HG03460 (cell line): ENCODE measurements around the gene NLN.
"Not testable (repeated sequence)": the region's sequence is repeated elsewhere in the genome, so short reads cannot be mapped to it uniquely, and the experiment has no call there.

Source experiments
- ATAC-seq: cut with Tn5 transposase; IDR thresholded peaks from one replicate; pipeline ENCODE4 v1.9.1; 2021; ENCODE audit not compliant: unreplicated experiment

Gene NLN

DNA sequence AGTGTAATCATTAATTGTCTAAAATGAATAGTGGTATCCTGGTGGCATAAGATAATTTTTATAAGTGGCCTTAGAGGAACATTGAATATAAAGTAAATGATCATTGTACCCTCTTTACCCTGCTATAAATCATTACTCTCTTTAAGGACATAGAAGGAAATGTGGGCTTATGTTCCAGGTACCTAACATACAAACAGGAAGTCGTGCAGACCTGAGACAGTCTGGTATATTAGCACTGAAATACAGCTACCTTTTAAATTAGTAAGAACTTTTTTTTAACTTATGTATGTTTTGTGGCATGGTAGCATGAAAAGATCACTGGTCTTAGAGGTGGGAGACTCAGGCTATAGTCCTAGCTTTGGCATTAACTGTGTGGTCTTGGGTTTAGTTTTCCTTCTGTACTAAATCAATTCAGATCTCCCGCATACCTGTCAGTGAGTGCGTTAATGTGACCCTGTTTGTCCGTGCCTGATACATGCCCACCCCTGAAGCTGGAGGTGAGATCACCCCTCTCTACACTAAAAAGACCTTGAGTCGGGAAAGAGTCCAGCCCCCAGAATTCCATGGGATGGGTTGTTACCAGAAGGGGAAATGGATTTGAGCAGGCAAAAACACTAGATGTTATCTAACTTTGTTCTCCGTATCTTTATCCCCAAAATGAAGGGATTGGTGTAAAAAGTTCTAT lies 145.0 kb downstream of the NLN start:
- no peak for ATAC-seq

DNA sequence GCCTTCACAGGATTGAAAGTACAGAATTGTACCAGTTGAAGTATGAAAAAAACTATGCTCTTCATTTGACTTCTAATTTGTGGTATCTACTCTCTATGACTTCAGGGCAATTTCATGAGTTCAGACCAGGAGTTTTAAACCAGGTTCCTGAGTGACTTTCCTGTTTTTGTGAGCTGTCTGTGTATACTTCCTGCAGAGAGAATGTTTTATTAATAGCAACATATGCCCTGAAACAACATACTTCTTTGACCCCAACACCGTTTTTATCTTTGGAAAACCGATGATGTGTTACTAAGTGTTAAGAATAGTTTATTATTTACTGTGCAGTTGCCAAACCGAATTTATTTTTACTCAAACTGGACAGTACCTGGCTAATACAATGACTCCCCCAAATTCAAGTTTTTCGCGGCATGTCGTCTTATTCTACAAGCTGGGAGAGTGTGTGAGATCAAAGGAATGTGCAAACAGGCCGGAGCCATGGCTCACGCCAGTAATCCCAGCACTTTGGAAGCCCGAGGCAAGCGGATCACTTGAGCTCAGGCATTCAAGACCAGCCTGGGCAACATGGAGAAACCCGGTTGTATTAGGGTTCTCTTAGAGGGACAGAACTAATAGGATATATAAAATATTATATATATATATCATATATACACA lies 145.7 kb downstream of the NLN start:
- no peak for ATAC-seq

DNA sequence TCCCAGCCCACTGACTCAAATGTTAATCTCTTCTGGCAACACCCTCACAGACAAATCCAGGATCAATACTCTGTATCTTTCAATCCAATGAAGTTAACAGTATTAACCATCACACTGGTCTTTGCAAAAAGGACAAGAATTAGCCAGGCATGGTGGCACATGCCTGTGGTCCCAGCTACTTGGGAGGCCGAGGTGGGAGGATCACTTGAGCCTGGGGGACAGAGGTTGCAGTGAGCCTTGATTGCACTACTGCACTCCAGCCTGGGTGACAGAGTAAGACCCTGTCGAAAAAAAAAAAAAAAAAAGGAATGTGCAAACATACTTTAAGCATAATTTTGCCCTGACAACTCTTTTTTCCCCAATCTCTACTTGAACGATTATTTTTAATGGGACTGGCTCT lies 146.5 kb downstream of the NLN start:
- no peak for ATAC-seq

DNA sequence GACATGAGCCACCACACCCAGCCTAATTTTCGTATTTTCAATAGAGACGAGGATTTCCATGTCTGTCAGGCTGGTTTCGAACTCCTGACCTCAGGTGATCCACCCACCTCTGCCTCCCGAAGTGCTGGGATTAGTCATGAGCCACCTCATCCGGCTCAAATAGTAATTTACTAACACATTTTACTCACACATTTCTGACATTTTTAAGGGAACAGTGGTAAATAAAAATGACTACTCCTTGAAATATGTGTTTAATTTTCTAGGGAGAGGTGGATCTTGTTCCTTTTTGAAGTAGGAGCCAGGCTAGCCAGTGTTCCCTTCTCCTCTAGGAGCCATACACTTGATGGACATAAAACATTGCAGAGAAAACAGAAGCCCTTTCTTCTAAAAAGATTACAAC lies 149.2 kb downstream of the NLN start:
- no peak for ATAC-seq

DNA sequence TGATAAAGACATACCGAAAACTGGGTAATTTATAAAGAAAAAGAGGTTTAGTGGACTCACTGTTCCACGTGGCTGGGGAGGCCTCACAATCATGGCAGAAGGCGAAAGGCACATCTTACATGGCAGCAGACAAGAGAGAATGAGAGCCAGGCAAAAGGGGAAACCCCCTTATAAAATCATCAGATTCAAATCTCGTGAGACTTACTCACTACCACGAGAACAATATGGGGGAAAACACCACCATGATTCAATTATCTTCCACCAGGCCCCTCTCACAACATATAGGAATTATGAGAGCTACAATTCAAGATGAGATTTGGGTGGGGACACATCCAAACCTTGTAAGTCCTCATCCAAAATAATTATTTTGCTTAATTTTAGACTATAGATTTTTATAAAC lies 149.8 kb downstream of the NLN start:
- ATAC-seq: not testable (repeated sequence)

DNA sequence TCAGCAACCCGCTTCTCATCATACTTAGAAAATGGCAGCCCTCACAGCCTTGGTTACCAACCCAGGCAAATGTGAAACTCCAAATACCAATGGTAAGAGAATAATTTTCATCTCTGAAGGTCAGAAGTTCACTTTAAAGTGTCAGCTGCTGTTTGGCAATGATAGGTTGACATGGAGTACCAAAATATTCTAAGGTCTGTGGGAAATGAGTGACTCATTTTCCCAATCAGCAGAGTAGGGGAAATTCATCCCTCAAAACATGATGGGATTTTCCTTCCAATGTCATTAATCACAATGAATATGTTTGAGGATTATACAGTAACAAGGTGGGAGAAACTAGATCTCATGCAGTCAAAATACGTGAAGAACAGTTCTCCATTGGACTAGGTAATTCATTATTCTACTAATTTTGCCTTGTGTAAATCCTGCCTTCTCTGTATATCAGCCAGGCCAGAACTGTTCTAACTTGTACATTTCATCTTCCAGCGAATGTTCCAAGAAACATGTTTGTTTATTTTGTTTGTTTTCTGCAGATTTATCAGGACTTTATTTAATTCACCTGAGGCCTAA lies 151.3 kb downstream of the NLN start:
- ATAC-seq: no peak

DNA sequence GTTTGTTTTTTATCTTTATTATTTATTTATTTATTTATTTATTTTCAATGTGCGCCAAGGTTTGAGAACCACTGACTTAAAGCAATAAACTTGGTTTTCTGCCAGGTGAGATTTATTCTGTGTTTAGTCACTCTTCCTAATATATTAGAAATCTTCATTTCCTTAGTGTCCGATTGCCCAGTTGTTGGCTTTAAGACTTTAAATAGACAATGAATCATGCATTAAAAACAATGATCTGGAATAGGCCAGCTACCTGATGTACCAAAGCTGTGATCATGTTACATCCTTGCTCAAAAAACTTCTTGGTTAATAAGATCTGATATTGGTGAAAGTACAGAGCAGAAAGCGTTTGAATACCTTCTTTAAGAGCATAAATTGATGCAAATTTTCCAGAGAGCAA lies 152.2 kb downstream of the NLN start:
- no peak for ATAC-seq

DNA sequence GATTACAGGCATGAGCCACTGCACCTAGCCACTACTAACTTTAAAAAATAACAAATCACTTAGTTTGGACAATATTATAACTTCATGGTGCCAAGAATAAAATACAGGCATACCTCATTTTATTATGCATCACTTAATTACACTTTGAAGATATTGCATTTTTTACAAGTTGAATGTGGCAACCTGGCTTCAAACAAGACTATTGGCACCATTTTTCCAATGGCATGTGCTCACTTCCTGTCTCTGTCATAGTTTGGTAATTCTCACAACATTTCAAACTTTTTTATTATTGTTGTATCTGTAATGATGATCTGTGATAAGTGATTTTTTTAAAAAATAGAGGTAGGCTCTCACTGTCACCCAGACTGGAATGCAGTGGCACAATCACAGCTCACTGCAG lies 154.5 kb downstream of the NLN start:
- no peak for ATAC-seq

DNA sequence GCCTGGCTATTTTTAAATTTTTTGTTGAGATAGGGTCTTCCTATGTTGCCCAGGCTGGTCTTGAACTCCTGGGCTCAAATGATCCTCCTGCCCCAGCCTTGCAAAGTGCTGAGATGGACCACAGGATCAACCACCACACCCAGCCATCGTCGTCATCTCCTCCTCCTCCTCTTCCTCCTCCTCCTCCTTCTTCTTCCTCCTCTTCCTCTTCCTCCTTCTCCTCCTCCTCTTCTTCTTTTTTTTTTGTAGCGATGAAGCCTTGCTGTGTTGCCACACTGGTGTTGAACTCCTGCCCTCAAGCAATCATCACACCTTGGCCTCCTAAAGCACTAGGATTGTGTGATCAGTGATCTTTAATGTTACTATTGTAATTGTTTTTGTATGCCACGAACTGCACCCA lies 155.0 kb downstream of the NLN start:
- no peak for ATAC-seq
